ENCODE results near the gene SRBD1. TPM values are rescaled to one million over a fixed set of nuclear protein-coding genes. Genes with fewer than 3 reads are reported as not detected.

The SRBD1 gene
- total and polyA plus RNA-seq, 2 donors (not counting 1 experiment from before 2014, with no cell fraction given) = 9.6 to 18.7 TPM

GRCh38 chr2:45636008-45636407 is 24.9 kb upstream of the SRBD1 start:
- Histone ChIP-seq H3K4me3 (replicated peaks in 1 of 4; ENCODE audit: control extremely low read depth in 1 of 4, insufficient read depth in 1 of 4, low read depth in 3 of 4, low read length in 4 of 4) (no peak overlapping the region), H3K27me3 (ENCODE audit: control insufficient read depth, insufficient read depth, low read length) (peaks cover 6% of the 10 kb centered on the region), H3K4me2 (ENCODE audit: extremely low read depth, insufficient read depth, low read length) (no peak overlapping the region), H3K4me1 (ENCODE audit: control insufficient read depth, extremely low read depth, insufficient read depth, low read length) (no peaks in the 10 kb centered on the region), H4K20me1 (ENCODE audit: control insufficient read depth, extremely low read depth, insufficient read depth, low read length) (no peaks in the 10 kb centered on the region), H3K36me3 (ENCODE audit: control insufficient read depth, insufficient read depth, low read length) (no peaks in the 10 kb centered on the region), H3K9me3 (ENCODE audit: control insufficient read depth, insufficient read depth, low read depth, low read length) (no peaks in the 10 kb centered on the region), H2AFZ (ENCODE audit: low read length) (no peak overlapping the region), H3K79me2 (ENCODE audit: control insufficient read depth, insufficient read depth, low read length) (no peaks in the 10 kb centered on the region), H3K27ac (ENCODE audit: insufficient read depth, low read length) (no peak overlapping the region), H3K9ac (ENCODE audit: insufficient read depth, low read length) (no peak overlapping the region)
- TF ChIP-seq EZH2 (IDR thresholded peaks at IDR 0.05; ENCODE audit: low read length, missing control alignments) = no peak
- TF ChIP-seq CTCF (conservative IDR thresholded peaks at IDR 0.05 in 1 of 2, IDR thresholded peaks at IDR 0.05 in 1 of 2; ENCODE audit: low read depth in 1 of 2, low read length in 2 of 2) = no peak
- DNase-seq (ENCODE audit: low read depth in 2 of 2) = no peak

- H3K4me1 ChIP-seq (ENCODE audit: control insufficient read depth, extremely low read depth, insufficient read depth, low read length) = no peaks in the 10 kb centered on the region
- H3K9ac ChIP-seq (ENCODE audit: insufficient read depth, low read length) = no peak overlapping the region
- no peaks in the 10 kb centered on the region for H3K79me2 ChIP-seq (ENCODE audit: control insufficient read depth, insufficient read depth, low read length)
- TF ChIP-seq CTCF (conservative IDR thresholded peaks at IDR 0.05 in 1 of 2, IDR thresholded peaks at IDR 0.05 in 1 of 2; ENCODE audit: low read depth in 1 of 2, low read length in 2 of 2) (no peak), EZH2 (IDR thresholded peaks at IDR 0.05; ENCODE audit: low read length, missing control alignments) (no peak)
- H2AFZ ChIP-seq (ENCODE audit: low read length) = no peak overlapping the region
- H3K9me3 ChIP-seq (ENCODE audit: control insufficient read depth, insufficient read depth, low read depth, low read length) = no peaks in the 10 kb centered on the region
- no peak overlapping the region for H3K27ac ChIP-seq (ENCODE audit: insufficient read depth, low read length)
- no peaks in the 10 kb centered on the region for H4K20me1 ChIP-seq (ENCODE audit: control insufficient read depth, extremely low read depth, insufficient read depth, low read length)
- no peaks in the 10 kb centered on the region for H3K36me3 ChIP-seq (ENCODE audit: control insufficient read depth, insufficient read depth, low read length)
- DNase-seq (ENCODE audit: low read depth in 2 of 2) = no peak
- H3K4me2 ChIP-seq (ENCODE audit: extremely low read depth, insufficient read depth, low read length) = no peak overlapping the region
- peaks cover 2% of the 10 kb centered on the region for H3K27me3 ChIP-seq (ENCODE audit: control insufficient read depth, insufficient read depth, low read length)
- no peak overlapping the region for H3K4me3 ChIP-seq (replicated peaks in 1 of 4; ENCODE audit: control extremely low read depth in 1 of 4, insufficient read depth in 1 of 4, low read depth in 3 of 4, low read length in 4 of 4)
Observed at GRCh38 chr2:45634223-45634622, 23.2 kb upstream of the SRBD1 start.

GRCh38 chr2:45631955-45632354 is 20.9 kb upstream of the SRBD1 start:
- Histone ChIP-seq H3K36me3 (ENCODE audit: control insufficient read depth, insufficient read depth, low read length) (no peaks in the 10 kb centered on the region), H4K20me1 (ENCODE audit: control insufficient read depth, extremely low read depth, insufficient read depth, low read length) (no peaks in the 10 kb centered on the region), H3K4me3 (replicated peaks in 1 of 4; ENCODE audit: control extremely low read depth in 1 of 4, insufficient read depth in 1 of 4, low read depth in 3 of 4, low read length in 4 of 4) (no peak overlapping the region), H3K4me2 (ENCODE audit: extremely low read depth, insufficient read depth, low read length) (no peak overlapping the region), H3K79me2 (ENCODE audit: control insufficient read depth, insufficient read depth, low read length) (no peaks in the 10 kb centered on the region), H3K9ac (ENCODE audit: insufficient read depth, low read length) (no peak overlapping the region), H3K4me1 (ENCODE audit: control insufficient read depth, extremely low read depth, insufficient read depth, low read length) (no peaks in the 10 kb centered on the region), H3K27ac (ENCODE audit: insufficient read depth, low read length) (no peak overlapping the region), H3K27me3 (ENCODE audit: control insufficient read depth, insufficient read depth, low read length) (peaks cover 2% of the 10 kb centered on the region), H2AFZ (ENCODE audit: low read length) (no peak overlapping the region), H3K9me3 (ENCODE audit: control insufficient read depth, insufficient read depth, low read depth, low read length) (no peaks in the 10 kb centered on the region)
- TF ChIP-seq EZH2 (IDR thresholded peaks at IDR 0.05; ENCODE audit: low read length, missing control alignments) (no peak), CTCF (conservative IDR thresholded peaks at IDR 0.05 in 1 of 2, IDR thresholded peaks at IDR 0.05 in 1 of 2; ENCODE audit: low read depth in 1 of 2, low read length in 2 of 2) (no peak)
- DNase-seq (ENCODE audit: low read depth in 2 of 2) = no peak

All from fibroblast of lung (primary cell).